Tibial nerve (tissue), 4 donors: Measurements from ENCODE around the gene ASB3.

ENCODE experiments used
- EP300 ChIP-seq, 2 donors: sonication (generic); formaldehyde crosslinking; IDR thresholded peaks; one replicate each; pipeline ENCODE4 v1.6.1; 2017; ENCODE audit warnings: antibody characterized with exemption in 2 of 2, mild to moderate bottlenecking in 1 of 2
- POLR2A ChIP-seq, 2 donors: fragments of 450-650 bp; IDR thresholded peaks; one replicate each; pipeline ENCODE4 v1.6.1; 2017; ENCODE audit warnings: antibody characterized with exemption in 2 of 2, mild to moderate bottlenecking in 2 of 2, moderate library complexity in 2 of 2
- TF ChIP-seq, protein P1 (sequence below), 5 experiments: fragments of 200-600 bp in 3 of 5; fragments of 450-650 bp in 2 of 5; sonication (generic) in 3 of 5; IDR thresholded peaks; one replicate each; pipeline ENCODE4 v1.5.1; 2016 to 2019; ENCODE audit warnings: antibody characterized with exemption in 5 of 5, mild to moderate bottlenecking in 3 of 5, moderate library complexity in 2 of 5

DNA sequence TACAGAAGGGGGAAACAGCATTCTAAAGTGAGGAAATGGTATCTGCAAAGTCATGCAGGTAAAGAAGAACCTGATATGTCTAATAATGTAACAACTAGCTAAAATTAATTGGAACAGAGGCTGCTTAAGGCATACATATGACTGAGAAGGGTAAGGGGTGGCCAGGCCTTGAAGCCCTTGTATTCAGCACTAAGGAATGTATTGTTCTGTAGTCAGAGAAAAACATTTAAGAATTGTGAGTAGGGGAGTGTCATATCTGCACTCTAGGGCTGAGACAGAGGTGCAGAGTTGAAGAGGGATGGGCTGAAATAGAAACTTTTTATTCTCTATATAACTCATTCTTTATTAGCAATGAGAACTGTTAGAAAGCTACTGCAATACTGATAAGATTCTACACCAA is 164.6 kb downstream of the ASB3 start:
- TF ChIP-seq POLR2A (IDR thresholded peaks at IDR 0.05) = no peak
- no peak for TF ChIP-seq EP300 (IDR thresholded peaks at IDR 0.05)
- TF ChIP-seq, protein P1, sequence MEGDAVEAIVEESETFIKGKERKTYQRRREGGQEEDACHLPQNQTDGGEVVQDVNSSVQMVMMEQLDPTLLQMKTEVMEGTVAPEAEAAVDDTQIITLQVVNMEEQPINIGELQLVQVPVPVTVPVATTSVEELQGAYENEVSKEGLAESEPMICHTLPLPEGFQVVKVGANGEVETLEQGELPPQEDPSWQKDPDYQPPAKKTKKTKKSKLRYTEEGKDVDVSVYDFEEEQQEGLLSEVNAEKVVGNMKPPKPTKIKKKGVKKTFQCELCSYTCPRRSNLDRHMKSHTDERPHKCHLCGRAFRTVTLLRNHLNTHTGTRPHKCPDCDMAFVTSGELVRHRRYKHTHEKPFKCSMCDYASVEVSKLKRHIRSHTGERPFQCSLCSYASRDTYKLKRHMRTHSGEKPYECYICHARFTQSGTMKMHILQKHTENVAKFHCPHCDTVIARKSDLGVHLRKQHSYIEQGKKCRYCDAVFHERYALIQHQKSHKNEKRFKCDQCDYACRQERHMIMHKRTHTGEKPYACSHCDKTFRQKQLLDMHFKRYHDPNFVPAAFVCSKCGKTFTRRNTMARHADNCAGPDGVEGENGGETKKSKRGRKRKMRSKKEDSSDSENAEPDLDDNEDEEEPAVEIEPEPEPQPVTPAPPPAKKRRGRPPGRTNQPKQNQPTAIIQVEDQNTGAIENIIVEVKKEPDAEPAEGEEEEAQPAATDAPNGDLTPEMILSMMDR (IDR thresholded peaks at IDR 0.05) = no peak
